Activated CD8-positive, alpha-beta T cell treated with anti-CD3 and anti-CD28 coated beads for 36 hours (primary cell): Measurements from ENCODE around the gene POGZ. TPM values are rescaled to one million over a fixed set of nuclear protein-coding genes. Genes with fewer than 3 reads are reported as not detected.

Experiments
- ATAC-seq: fragments of 200-7000 bp; cut with Tn5 transposase; one replicate; pipeline ENCODE4 v1.10.0; 2021; ENCODE audit warnings: mild to moderate bottlenecking, moderate library complexity
- CTCF ChIA-PET: fragments of 350-600 bp; sonication (Branson Sonifier 250); formaldehyde crosslinking; loops from one replicate; lab custom pipeline; 2021; ENCODE audit warnings: antibody characterized with exemption; lab: Charles Lee
- POLR2A ChIA-PET: fragments of 350-600 bp; sonication (Branson Sonifier 250); formaldehyde crosslinking; loops from one replicate; lab custom pipeline; 2021; ENCODE audit warnings: antibody characterized with exemption; lab: Charles Lee
- DNase-seq: peaks from one replicate; pipeline ENCODE4 v3.0.0-alpha.2; 2020
- H3K27ac Mint-ChIP-seq: one replicate; pipeline ENCODE4 v1.8.0; 2021; ENCODE audit warnings: mild to moderate bottlenecking, mixed read lengths
- H3K27me3 Mint-ChIP-seq: one replicate; pipeline ENCODE4 v1.8.0; 2021; ENCODE audit warnings: mixed read lengths
- H3K36me3 Mint-ChIP-seq: one replicate; pipeline ENCODE4 v1.8.0; 2021; ENCODE audit warnings: low read depth, mixed read lengths
- H3K4me1 Mint-ChIP-seq: one replicate; pipeline ENCODE4 v1.8.0; 2021; ENCODE audit warnings: low read depth, mixed read lengths
- H3K4me3 Mint-ChIP-seq: one replicate; pipeline ENCODE4 v1.8.0; 2021; ENCODE audit warnings: mild to moderate bottlenecking, moderate library complexity, mixed read lengths
- H3K9me3 Mint-ChIP-seq: one replicate; pipeline ENCODE4 v1.8.0; 2021; ENCODE audit warnings: mixed read lengths
- CTCF ChIP-seq: fragments of 200-600 bp; IDR thresholded peaks from one replicate; pipeline ENCODE4 v1.8.0; 2022; ENCODE audit warnings: antibody characterized with exemption, mild to moderate bottlenecking
- intact Hi-C: fragments of 100-400 bp; cut with micrococcal nuclease; formaldehyde crosslinking; loops from one replicate; pipeline ENCODE4 v1.10.0; 2022
- total RNA-seq, 2 experiments: library from RNA; stranded (reverse); gene quantifications; one replicate each; pipeline ENCODE4 v1.2.3, GENCODE V29; 2021

POGZ gene
- total RNA-seq, 2 experiments from 2014 or later, result 69.0 to 70.6 TPM

GRCh38 chr1:151502859-151503780, 43.8 kb upstream of the POGZ start:
- DNase-seq (no peak), ATAC-seq (peak; percentile 55)
- Mint-ChIP-seq H3K27ac (no peak overlapping the region), H3K4me1 (peaks cover 2% of the 10 kb centered on the region), H3K9me3 (no peaks in the 10 kb centered on the region), H3K4me3 (no peak overlapping the region), H3K36me3 (no peaks in the 10 kb centered on the region), H3K27me3 (no peaks in the 10 kb centered on the region)
- TF ChIP-seq CTCF, result no peak
- intact Hi-C loops, result no loop called here
- ChIA-PET CTCF (interaction anchor here (0.9 kb wide), 1 partner anchor 24 kb away, joined by 3 read pairs; no protein-coding TSS in a partner anchor), POLR2A (no interaction called here)

GRCh38 chr1:151502035-151502700, 42.9 kb upstream of the POGZ start:
- Mint-ChIP-seq H3K4me3 (no peak overlapping the region), H3K36me3 (no peaks in the 10 kb centered on the region), H3K4me1 (peaks cover 2% of the 10 kb centered on the region), H3K27ac (no peak overlapping the region), H3K27me3 (no peaks in the 10 kb centered on the region), H3K9me3 (no peaks in the 10 kb centered on the region)
- POLR2A ChIA-PET, result no interaction called here
- DNase-seq (no peak), ATAC-seq (no peak)
- TF ChIP-seq CTCF, result no peak
- intact Hi-C loops, result no loop called here
- CTCF ChIA-PET, result interaction anchor here (0.9 kb wide), 1 partner anchor 25 kb away, joined by 3 read pairs; no protein-coding TSS in a partner anchor

GRCh38 chr1:151501474-151501873, 42.2 kb upstream of the POGZ start:
- H3K27ac Mint-ChIP-seq, result no peak overlapping the region
- no peak for ATAC-seq
- CTCF ChIA-PET, result no interaction called here
- H3K4me1 Mint-ChIP-seq, result peaks cover 2% of the 10 kb centered on the region
- no peak for DNase-seq
- intact Hi-C loops, result no loop called here
- POLR2A ChIA-PET, result no interaction called here
- no peaks in the 10 kb centered on the region for H3K36me3 Mint-ChIP-seq
- TF ChIP-seq CTCF, result no peak
- no peaks in the 10 kb centered on the region for H3K27me3 Mint-ChIP-seq
- H3K9me3 Mint-ChIP-seq, result no peaks in the 10 kb centered on the region
- no peak overlapping the region for H3K4me3 Mint-ChIP-seq

GRCh38 chr1:151499930-151500329, 40.6 kb upstream of the POGZ start:
- Mint-ChIP-seq H3K36me3 (no peaks in the 10 kb centered on the region), H3K4me1 (peaks cover 3% of the 10 kb centered on the region), H3K4me3 (no peak overlapping the region), H3K27ac (no peak overlapping the region), H3K27me3 (no peaks in the 10 kb centered on the region), H3K9me3 (no peaks in the 10 kb centered on the region)
- no peak for TF ChIP-seq CTCF
- intact Hi-C loops, result no loop called here
- ChIA-PET POLR2A (no interaction called here), CTCF (interaction anchor here (1.0 kb wide), 1 partner anchor 14 kb away, joined by 3 read pairs; no protein-coding TSS in a partner anchor)
- DNase-seq (no peak), ATAC-seq (no peak)

GRCh38 chr1:151499365-151499764, 40.1 kb upstream of the POGZ start:
- no peaks in the 10 kb centered on the region for H3K9me3 Mint-ChIP-seq
- ATAC-seq (no peak), DNase-seq (no peak)
- no peak overlapping the region for H3K4me3 Mint-ChIP-seq
- ChIA-PET CTCF (no interaction called here), POLR2A (no interaction called here)
- TF ChIP-seq CTCF, result no peak
- peaks cover 7% of the 10 kb centered on the region for H3K4me1 Mint-ChIP-seq
- H3K36me3 Mint-ChIP-seq, result no peaks in the 10 kb centered on the region
- intact Hi-C loops, result no loop called here
- no peak overlapping the region for H3K27ac Mint-ChIP-seq
- no peaks in the 10 kb centered on the region for H3K27me3 Mint-ChIP-seq
